ENCODE results near the gene VAPA. TPM values are rescaled to one million over a fixed set of nuclear protein-coding genes. Genes with fewer than 3 reads are reported as not detected.

Gene VAPA
- polyA plus RNA-seq, 1 of the 3 experiments (the other 2 are of a cell fraction): 109 TPM

DNA sequence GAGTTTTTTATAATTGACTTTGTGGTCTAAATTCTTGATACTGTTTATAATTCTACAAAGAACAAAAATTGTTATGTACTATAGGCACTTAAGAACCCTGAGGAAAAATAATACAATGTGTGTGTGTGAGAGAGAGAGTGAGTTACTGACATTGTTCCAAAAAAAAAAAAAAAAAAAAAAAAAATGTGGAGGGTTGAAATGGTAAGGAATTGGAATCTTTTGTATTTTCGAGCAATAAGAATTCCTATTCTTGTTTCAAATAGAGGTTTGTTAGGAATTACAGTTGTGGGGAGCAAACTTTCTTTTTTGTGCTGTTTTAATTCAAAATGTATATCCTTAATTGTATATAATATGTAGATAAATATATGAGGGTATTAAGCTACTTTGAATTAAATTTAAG is 45.7 kb downstream of the VAPA start:
- no peak for DNase-seq
- TF ChIP-seq EP300 (IDR thresholded peaks at IDR 0.05; ENCODE audit: borderline replicate concordance in 1 of 2, low read depth in 1 of 2, low read length in 1 of 2): no peak
- no peak for TF ChIP-seq FOSL2 (IDR thresholded peaks at IDR 0.05; ENCODE audit: borderline replicate concordance, low read depth)
- TF ChIP-seq, protein P1, sequence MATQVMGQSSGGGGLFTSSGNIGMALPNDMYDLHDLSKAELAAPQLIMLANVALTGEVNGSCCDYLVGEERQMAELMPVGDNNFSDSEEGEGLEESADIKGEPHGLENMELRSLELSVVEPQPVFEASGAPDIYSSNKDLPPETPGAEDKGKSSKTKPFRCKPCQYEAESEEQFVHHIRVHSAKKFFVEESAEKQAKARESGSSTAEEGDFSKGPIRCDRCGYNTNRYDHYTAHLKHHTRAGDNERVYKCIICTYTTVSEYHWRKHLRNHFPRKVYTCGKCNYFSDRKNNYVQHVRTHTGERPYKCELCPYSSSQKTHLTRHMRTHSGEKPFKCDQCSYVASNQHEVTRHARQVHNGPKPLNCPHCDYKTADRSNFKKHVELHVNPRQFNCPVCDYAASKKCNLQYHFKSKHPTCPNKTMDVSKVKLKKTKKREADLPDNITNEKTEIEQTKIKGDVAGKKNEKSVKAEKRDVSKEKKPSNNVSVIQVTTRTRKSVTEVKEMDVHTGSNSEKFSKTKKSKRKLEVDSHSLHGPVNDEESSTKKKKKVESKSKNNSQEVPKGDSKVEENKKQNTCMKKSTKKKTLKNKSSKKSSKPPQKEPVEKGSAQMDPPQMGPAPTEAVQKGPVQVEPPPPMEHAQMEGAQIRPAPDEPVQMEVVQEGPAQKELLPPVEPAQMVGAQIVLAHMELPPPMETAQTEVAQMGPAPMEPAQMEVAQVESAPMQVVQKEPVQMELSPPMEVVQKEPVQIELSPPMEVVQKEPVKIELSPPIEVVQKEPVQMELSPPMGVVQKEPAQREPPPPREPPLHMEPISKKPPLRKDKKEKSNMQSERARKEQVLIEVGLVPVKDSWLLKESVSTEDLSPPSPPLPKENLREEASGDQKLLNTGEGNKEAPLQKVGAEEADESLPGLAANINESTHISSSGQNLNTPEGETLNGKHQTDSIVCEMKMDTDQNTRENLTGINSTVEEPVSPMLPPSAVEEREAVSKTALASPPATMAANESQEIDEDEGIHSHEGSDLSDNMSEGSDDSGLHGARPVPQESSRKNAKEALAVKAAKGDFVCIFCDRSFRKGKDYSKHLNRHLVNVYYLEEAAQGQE (IDR thresholded peaks at IDR 0.05; ENCODE audit: low read depth, low read length): no peak
- TF ChIP-seq NRF1 (IDR thresholded peaks at IDR 0.05; ENCODE audit: low read depth, low read length): no peak
- no peak for TF ChIP-seq ELF1 (IDR thresholded peaks at IDR 0.05)
- TF ChIP-seq RCOR1 (IDR thresholded peaks at IDR 0.05; ENCODE audit: low read length): no peak
- no peak for TF ChIP-seq CHD2 (IDR thresholded peaks at IDR 0.05; ENCODE audit: low read length, partially characterized antibody)
- TF ChIP-seq, protein P2, sequence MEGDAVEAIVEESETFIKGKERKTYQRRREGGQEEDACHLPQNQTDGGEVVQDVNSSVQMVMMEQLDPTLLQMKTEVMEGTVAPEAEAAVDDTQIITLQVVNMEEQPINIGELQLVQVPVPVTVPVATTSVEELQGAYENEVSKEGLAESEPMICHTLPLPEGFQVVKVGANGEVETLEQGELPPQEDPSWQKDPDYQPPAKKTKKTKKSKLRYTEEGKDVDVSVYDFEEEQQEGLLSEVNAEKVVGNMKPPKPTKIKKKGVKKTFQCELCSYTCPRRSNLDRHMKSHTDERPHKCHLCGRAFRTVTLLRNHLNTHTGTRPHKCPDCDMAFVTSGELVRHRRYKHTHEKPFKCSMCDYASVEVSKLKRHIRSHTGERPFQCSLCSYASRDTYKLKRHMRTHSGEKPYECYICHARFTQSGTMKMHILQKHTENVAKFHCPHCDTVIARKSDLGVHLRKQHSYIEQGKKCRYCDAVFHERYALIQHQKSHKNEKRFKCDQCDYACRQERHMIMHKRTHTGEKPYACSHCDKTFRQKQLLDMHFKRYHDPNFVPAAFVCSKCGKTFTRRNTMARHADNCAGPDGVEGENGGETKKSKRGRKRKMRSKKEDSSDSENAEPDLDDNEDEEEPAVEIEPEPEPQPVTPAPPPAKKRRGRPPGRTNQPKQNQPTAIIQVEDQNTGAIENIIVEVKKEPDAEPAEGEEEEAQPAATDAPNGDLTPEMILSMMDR (IDR thresholded peaks at IDR 0.05): no peak
- TF ChIP-seq FOXJ3 (CRISPR knock-in tag; IDR thresholded peaks at IDR 0.05): no peak
- TF ChIP-seq TCF12 (IDR thresholded peaks at IDR 0.05): no peak
- no peak for TF ChIP-seq SMC3 (IDR thresholded peaks at IDR 0.05; ENCODE audit: low read depth, low read length)
- TF ChIP-seq MEF2A (IDR thresholded peaks at IDR 0.05; ENCODE audit: borderline replicate concordance, low read depth): no peak
- TF ChIP-seq NFIC (IDR thresholded peaks at IDR 0.05; ENCODE audit: borderline replicate concordance): no peak
- TF ChIP-seq, protein P3, sequence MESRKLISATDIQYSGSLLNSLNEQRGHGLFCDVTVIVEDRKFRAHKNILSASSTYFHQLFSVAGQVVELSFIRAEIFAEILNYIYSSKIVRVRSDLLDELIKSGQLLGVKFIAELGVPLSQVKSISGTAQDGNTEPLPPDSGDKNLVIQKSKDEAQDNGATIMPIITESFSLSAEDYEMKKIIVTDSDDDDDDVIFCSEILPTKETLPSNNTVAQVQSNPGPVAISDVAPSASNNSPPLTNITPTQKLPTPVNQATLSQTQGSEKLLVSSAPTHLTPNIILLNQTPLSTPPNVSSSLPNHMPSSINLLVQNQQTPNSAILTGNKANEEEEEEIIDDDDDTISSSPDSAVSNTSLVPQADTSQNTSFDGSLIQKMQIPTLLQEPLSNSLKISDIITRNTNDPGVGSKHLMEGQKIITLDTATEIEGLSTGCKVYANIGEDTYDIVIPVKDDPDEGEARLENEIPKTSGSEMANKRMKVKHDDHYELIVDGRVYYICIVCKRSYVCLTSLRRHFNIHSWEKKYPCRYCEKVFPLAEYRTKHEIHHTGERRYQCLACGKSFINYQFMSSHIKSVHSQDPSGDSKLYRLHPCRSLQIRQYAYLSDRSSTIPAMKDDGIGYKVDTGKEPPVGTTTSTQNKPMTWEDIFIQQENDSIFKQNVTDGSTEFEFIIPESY (IDR thresholded peaks at IDR 0.05; ENCODE audit: borderline replicate concordance, low read depth): no peak
- CTCF ChIA-PET: interaction anchor here (1.1 to 3.9 kb wide), 5 partner anchors 9 to 601 kb away, joined by 3 to 19 read pairs (median 5); no protein-coding TSS in a partner anchor
- Histone ChIP-seq H3K27me3 (ENCODE audit: insufficient read depth) (no peaks in the 10 kb centered on the region), H3K9ac (no peak overlapping the region), H3F3A (replicated peaks; ENCODE audit: insufficient read depth) (peaks cover 29% of the 10 kb centered on the region), H3K36me3 (replicated peaks in 1 of 2; ENCODE audit: control insufficient read depth in 1 of 2, insufficient read depth in 2 of 2, low read length in 1 of 2) (peaks cover 16 to 24% of the 10 kb centered on the region in 2 experiments), H4K20me1 (ENCODE audit: insufficient read depth) (peaks cover 11% of the 10 kb centered on the region), H3K4me1 (ENCODE audit: control insufficient read depth in 1 of 2, insufficient read depth in 2 of 2, low read depth in 1 of 2, low read length in 1 of 2) (peaks cover 0 to 3% of the 10 kb centered on the region in 2 experiments; a peak in 1 of 4 replicates), H3K27ac (ENCODE audit: low read depth in 2 of 2, low read length in 1 of 2) (no peak overlapping the region), H3K4me2 (no peak overlapping the region), H3K4me3 (ENCODE audit: low read depth in 2 of 2, low read length in 1 of 2) (no peak overlapping the region), H3K9me3 (no peaks in the 10 kb centered on the region), H3K79me2 (ENCODE audit: insufficient read depth) (peaks cover 5% of the 10 kb centered on the region; the same call in 1 of the 2 replicates), H3K9me2 (no peaks in the 10 kb centered on the region), H2AFZ (ENCODE audit: low read depth) (no peak overlapping the region)
- 98% methylated on average over 1 of the region's 1 CpG for WGBS (ENCODE audit: low lambda C conversion rate)
- POLR2A ChIA-PET: no interaction called here

Data from SK-N-SH (cell line).